Measurements from ENCODE around the gene CYSTM1. TPM values are rescaled to one million over a fixed set of nuclear protein-coding genes. Genes with fewer than 3 reads are reported as not detected.

Gene CYSTM1
- total RNA-seq, 4 donors from 2014 or later = 21.0 to 66.4 (median 37.0) TPM

DNA sequence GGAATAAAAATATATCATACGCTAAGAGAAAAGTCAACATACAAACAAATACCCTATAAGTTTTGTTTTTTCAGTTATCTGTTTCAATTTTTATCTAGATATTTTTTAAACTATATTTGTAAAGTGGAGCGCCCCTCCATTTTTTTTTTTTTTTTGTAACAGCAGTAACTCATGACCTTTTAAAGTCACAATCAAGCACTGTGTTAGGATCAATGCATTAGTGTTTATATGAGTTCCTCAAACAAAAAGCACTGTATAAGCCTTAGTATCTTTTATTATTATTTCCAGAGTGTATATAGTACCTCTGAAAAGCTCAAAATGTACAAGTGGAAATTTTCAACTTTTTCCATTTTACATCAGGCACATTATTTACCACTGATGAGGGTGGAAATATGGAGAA is 107.3 kb downstream of the CYSTM1 start:
- WGBS = 94% methylated on average over 2 of the region's 2 CpGs
- Histone ChIP-seq H3K36me3 (peaks cover 13% of the 10 kb centered on the region), H3K27me3 (no peaks in the 10 kb centered on the region), H3K4me1 (no peaks in the 10 kb centered on the region), H3K4me3 (no peak overlapping the region), H3K9me3 (peaks cover 4% of the 10 kb centered on the region), H3K27ac (no peak overlapping the region)
- TF ChIP-seq, protein P1, sequence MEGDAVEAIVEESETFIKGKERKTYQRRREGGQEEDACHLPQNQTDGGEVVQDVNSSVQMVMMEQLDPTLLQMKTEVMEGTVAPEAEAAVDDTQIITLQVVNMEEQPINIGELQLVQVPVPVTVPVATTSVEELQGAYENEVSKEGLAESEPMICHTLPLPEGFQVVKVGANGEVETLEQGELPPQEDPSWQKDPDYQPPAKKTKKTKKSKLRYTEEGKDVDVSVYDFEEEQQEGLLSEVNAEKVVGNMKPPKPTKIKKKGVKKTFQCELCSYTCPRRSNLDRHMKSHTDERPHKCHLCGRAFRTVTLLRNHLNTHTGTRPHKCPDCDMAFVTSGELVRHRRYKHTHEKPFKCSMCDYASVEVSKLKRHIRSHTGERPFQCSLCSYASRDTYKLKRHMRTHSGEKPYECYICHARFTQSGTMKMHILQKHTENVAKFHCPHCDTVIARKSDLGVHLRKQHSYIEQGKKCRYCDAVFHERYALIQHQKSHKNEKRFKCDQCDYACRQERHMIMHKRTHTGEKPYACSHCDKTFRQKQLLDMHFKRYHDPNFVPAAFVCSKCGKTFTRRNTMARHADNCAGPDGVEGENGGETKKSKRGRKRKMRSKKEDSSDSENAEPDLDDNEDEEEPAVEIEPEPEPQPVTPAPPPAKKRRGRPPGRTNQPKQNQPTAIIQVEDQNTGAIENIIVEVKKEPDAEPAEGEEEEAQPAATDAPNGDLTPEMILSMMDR (IDR thresholded peaks at IDR 0.05) = no peak
- no peak for TF ChIP-seq POLR2AphosphoS5 (IDR thresholded peaks at IDR 0.05)
- no peak for TF ChIP-seq EP300 (IDR thresholded peaks at IDR 0.05)
- no peak for TF ChIP-seq POLR2A (IDR thresholded peaks at IDR 0.05)
- no peak for DNase-seq (ENCODE audit: low spot score in 2 of 2)

GRCh38 chr5:140284013-140284412 is 109.0 kb downstream of the CYSTM1 start:
- Histone ChIP-seq H3K9me3 (no peaks in the 10 kb centered on the region), H3K27me3 (no peaks in the 10 kb centered on the region), H3K36me3 (peaks cover 7% of the 10 kb centered on the region), H3K4me1 (no peaks in the 10 kb centered on the region), H3K4me3 (no peak overlapping the region), H3K27ac (no peak overlapping the region)
- 92% methylated on average over 3 of the region's 3 CpGs for WGBS
- TF ChIP-seq POLR2AphosphoS5 (IDR thresholded peaks at IDR 0.05) (no peak), POLR2A (IDR thresholded peaks at IDR 0.05) (no peak), EP300 (IDR thresholded peaks at IDR 0.05) (no peak)
- TF ChIP-seq, protein P1 (IDR thresholded peaks at IDR 0.05) = no peak
- DNase-seq (ENCODE audit: low spot score in 2 of 2) = no peak

DNA sequence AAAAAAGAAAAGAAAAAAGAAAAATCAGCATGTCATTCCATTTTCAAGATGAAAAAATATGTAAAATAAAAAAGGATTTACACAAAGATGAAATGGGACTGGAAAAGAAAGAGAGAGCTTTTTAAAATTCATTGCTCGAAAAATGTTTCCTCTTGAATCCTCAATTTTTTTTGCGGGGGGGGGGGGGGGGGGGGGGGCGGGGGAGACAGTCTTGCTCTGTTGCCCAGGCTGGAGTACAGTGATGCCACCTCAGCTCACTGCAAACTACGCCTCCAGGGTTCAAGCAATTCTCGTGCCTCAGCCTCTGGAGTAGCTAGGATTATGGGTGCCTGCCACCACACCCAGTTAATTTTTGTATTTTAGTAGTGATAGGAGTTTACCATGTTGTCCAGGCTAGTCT is 111.4 kb downstream of the CYSTM1 start:
- Histone ChIP-seq H3K9me3 (no peaks in the 10 kb centered on the region), H3K27ac (no peak overlapping the region), H3K36me3 (no peaks in the 10 kb centered on the region), H3K27me3 (no peaks in the 10 kb centered on the region), H3K4me3 (no peak overlapping the region), H3K4me1 (no peaks in the 10 kb centered on the region)
- DNase-seq (ENCODE audit: low spot score in 2 of 2) = no peak
- no peak for TF ChIP-seq POLR2A (IDR thresholded peaks at IDR 0.05)
- TF ChIP-seq EP300 (IDR thresholded peaks at IDR 0.05) = no peak
- no peak for TF ChIP-seq POLR2AphosphoS5 (IDR thresholded peaks at IDR 0.05)
- TF ChIP-seq, protein P1 (IDR thresholded peaks at IDR 0.05) = no peak
- 62% methylated on average over 5 of the region's 5 CpGs for WGBS

- 72% methylated on average over 7 of the region's 7 CpGs for WGBS
- H3K36me3 ChIP-seq = no peaks in the 10 kb centered on the region
- TF ChIP-seq EP300 (IDR thresholded peaks at IDR 0.05) (no peak), POLR2A (IDR thresholded peaks at IDR 0.05) (no peak), POLR2AphosphoS5 (IDR thresholded peaks at IDR 0.05) (no peak)
- TF ChIP-seq, protein P1 (IDR thresholded peaks at IDR 0.05) = no peak
- no peak for DNase-seq (ENCODE audit: low spot score in 2 of 2)
- no peak overlapping the region for H3K4me3 ChIP-seq
- no peaks in the 10 kb centered on the region for H3K9me3 ChIP-seq
- H3K27ac ChIP-seq = no peak overlapping the region
- H3K27me3 ChIP-seq = no peaks in the 10 kb centered on the region
- peaks cover 5% of the 10 kb centered on the region for H3K4me1 ChIP-seq
These were observed 113.0 kb downstream of the CYSTM1 start for GRCh38 chr5:140287801-140288521.

- H3K27ac ChIP-seq = no peak overlapping the region
- DNase-seq (ENCODE audit: low spot score in 2 of 2) = no peak
- H3K4me3 ChIP-seq = no peak overlapping the region
- H3K36me3 ChIP-seq = no peaks in the 10 kb centered on the region
- TF ChIP-seq POLR2A (IDR thresholded peaks at IDR 0.05) = no peak
- TF ChIP-seq, protein P1 (IDR thresholded peaks at IDR 0.05) = no peak
- no peak for TF ChIP-seq EP300 (IDR thresholded peaks at IDR 0.05)
- TF ChIP-seq POLR2AphosphoS5 (IDR thresholded peaks at IDR 0.05) = no peak
- H3K4me1 ChIP-seq = peaks cover 22% of the 10 kb centered on the region
- 93% methylated on average over 1 of the region's 1 CpG for WGBS
- H3K9me3 ChIP-seq = no peaks in the 10 kb centered on the region
- H3K27me3 ChIP-seq = no peaks in the 10 kb centered on the region
These were observed 117.4 kb downstream of the CYSTM1 start for GRCh38 chr5:140292212-140293036.

All from suprapubic skin (tissue), 4 donors.